ENCODE measurements around the gene DLL4.

Gene DLL4

DNA sequence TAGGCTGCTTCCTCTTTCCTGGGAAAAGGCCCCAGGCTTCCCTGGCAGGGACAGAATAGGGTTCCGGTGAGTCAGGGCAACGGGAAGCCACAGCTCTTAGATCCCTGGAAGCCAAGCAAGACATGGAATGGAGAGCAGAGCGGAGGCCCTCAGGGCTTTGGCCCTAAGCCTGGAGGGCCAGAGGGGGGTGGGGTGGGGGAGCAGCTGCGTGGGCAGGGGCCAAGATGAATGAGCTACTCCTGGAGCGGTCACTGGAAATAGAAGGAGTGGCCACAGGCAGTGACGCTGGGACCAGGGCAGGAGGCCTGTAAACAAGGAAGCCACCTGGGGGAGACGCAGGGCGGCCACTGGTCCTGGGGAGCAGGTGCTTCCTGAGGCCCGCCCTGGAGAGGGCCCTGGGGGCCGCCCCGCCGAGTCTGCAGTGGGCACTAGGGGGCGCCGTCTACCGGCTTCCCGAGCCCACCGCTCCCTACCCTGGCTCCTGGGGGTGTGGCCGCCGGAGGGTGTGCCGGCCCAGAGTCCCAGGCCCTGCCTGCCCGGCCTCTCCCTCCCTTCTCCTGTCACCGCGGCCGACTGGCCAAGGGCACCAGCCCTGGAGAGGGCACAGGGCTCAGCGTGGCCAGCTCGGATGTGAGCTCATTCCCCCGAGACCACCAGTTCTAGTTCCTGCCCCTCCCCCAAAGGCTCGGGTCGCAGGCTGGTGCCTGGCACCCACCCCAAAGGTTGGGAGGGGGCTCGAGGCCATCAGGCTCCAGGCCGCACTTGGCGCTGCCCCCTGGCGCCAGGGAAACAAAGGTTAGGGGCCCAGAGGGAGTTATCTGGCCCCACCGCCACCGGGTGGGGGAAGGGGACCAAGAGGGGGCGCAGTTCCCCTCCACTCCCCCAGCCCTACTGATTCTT is 22.8 kb upstream of the DLL4 start:
- no peak for DNase-seq (ENCODE audit: low read depth, low spot score)

DNA sequence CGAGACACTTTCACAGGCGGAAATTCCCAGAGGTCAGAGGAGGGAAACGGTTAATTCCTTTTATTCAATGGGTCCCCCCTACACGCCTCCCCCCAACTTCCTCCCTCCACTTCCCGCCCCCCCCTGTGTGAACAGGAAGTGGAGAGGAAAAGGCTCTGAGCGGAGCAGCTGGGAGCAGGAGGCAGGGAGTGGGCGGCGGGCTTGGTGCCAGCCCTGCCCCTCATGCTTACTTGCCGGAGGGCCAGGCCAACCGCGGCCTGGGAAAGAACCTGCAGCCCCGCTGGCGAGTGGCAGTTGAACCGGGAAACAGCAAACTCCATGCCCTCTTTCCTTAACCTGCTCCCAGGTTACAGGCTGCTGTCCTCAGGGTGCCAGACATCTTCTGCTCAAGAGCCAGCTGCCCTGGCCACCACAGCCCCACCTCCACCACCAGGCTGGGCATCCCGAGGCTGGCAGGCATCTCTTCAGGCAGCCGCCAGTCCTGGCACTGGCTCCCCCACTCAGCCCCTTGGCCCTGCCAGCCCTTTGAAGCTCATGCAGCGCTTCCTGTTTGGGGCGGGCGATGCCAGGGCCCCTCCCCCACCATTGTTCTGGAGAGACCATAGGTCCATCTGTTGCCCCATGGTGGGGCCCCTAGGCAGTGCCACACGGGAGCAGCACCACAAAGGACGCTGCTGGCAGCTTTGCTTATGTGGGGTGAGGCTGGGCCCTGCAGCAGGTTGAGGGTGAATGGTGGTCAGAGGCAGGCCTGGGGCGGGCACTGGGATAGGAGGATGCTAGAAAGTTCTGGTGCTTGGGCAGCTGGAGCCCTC is 21.9 kb upstream of the DLL4 start:
- DNase-seq (ENCODE audit: low read depth, low spot score) = no peak

DNA sequence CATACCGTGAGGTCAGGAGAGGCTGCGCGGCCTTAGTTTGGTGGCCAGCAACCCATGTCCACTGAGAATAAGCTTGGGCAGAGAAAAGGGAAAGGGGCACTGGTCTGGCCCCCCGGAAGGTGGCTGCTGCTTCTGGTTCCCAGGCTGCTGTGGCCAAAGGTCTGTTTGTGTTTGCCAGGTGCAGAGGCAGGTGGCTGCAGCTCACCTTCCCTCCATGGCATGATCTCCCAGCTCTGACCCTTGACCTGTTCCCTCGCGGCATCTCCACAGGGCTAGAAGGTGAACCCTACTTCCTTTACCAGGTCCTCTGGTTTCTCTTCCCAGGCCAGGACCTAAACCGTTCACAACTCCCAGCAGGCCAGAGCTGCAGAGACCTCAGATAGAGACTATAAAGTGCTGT is 21.0 kb upstream of the DLL4 start:
- no peak for DNase-seq (ENCODE audit: low read depth, low spot score)

DNA sequence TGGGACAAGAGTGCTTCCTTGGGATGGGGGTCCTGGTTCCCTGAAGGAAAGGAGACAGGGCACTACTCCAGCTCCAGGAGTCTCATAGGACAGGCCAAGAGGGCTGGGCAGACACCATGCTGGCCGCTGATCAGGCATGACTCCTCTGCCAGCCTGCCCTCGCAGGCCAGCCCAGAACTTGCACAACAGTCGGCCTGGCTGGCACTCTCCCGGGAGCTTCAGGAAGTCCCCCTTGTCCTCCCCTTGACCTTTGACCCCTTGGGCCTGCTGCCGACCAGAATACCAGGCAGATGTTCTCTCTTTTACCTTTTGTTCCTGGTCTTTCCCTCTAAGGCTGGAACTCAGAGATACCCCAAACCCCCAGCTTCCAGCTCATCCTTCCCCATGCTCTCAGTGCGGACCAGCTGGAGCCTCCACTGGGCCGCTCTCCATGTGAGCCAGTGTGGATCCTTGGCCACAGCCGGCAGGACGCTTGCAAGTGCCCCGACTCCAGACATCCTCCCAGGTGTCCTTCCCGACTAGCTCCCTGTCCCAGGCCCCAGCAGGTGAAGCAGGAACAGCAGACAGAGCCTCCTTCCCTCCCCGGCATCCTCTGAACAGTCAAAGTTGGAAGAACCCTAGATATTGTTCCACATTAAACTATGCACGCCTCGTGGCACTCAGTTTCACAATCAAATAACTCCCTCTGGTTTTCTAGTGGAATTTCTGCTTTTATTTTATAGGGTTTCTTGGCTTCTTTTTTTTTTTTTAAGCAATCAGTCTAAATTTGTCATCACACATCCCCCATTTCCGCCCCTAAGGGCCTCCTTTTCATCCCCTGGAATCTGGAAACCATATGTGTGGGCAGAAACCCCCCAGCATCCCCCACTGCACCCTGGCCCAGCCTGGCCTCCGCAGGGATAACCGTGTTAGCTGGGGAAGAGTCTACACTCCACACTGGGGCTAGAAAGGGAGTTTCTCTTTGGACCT is 19.2 kb upstream of the DLL4 start:
- DNase-seq (ENCODE audit: low read depth, low spot score) = no peak

DNA sequence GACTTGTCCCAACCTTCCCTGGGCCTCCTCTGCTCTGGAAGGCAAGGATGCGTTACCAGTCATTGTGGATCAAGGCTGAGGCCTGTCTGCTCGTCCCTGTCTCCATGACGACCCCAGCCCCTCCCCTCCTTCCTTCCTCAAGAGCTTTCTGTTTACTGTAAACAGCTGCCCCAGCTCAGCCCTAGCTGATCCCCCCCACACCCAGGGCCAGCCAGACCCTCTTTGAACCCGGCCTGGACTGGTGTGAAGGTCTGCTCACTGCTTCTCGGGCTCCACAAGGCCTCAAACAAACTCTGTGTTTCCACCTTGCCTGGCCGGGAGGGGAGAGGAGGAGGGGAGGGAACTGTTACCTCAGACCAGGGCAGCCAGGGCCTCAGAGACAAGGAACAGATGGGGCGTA is 18.0 kb upstream of the DLL4 start:
- DNase-seq (ENCODE audit: low read depth, low spot score) = no peak

DNA sequence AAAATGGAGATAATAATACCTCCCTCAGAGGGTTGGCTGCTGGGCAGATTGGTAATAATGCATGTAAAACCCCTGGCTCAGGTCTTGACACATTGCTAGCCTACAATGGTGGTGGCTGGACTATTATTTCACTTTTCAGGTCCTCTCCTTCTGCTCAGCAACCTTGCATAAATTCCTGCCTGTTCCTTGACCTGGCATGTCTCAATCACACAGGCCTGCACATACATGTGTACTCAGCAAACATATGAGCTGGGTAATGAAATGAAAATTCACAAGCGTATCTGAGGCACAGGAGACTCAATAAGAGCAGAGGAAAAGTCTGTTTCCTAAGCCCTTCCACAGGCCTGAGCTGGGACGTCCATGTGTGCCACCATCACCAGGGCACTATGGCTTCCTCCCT is 17.4 kb upstream of the DLL4 start:
- no peak for DNase-seq (ENCODE audit: low read depth, low spot score)

DNA sequence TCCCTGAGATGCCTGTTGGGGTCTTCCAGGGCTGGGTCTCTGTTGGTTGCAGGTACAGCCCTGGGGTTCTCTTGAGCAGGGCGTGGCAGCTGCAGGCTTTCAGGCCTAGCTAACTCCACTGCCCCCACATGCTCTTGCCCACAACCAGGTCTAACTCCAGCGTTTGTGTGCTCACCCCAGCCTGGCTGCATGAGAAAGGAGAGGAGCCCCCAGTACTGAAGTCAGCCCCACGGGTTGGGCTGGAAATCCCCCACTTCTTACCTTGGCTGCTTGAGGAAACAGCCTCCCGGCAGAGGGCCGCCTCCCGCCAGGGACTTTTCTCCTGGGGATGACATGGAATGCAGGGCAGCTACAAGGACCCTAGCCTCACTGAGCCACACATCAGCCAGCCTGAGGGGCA is 16.7 kb upstream of the DLL4 start:
- DNase-seq (ENCODE audit: low read depth, low spot score) = no peak

DNA sequence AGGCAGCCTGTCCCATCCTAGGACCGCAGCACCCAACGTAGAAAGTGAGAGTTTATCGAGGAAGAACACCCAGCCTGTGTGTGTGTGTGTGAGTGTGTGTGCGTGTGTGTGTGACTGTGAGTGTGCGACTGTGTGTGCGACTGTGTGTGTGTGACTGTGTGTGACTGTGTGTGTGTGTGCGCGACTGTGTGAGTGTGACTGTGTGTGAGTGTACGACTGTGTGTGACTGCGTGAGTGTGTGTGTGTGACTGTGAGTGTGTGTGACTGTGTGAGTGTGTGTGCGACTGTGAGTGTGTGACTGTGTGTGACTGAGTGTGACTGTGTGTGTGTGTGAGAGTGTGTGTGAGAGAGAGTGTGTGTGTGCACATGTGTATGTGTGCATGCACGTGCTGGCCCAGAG is 15.1 kb upstream of the DLL4 start:
- no peak for DNase-seq (ENCODE audit: low read depth, low spot score)

DNA sequence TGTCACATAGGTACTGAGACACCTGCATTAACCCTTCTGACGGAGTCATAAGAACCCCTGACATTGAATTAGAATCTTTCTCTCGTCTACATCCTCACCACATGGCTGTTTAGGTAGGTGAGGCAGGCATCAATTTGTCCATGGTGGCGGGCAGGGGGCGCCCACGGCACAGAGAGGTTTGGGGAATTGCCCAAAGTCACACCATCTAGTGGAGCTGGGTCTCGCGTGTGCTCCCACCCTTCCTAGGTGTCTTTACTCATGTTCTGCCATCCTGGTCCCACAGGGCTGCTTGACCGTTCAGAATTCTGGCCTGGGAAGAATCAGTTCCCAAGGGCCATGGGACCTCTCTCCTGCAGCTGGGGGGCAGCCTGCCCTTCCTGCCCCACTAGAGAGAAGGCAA is 14.7 kb upstream of the DLL4 start:
- DNase-seq (ENCODE audit: low read depth, low spot score) = no peak

DNA sequence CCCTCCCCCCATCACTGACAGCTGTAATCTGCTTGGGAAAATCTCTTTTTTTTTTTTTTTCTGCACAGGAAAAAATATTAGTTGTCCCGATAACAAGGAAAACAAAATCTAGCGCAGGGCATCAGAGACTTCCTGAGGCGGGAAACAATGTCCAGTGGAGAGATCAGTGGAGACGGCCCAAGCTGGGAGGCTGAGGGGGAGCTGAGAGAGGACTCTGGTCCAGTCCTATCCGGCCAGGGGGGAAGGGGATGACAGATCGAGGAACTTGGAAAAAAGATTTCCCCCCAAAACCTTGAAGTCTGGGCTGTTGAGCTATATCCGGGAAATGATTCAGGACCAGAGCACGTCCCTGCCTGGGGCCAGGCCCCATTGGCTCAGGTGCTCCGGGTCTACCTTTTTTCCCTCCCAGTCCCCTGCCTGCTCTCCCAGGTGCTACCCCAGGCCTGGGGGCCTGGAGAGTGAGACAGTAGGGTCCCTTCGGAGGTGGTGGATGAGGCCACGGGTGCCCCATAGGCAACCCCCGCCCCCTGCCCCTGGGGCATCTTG is 14.0 kb upstream of the DLL4 start:
- no peak for DNase-seq (ENCODE audit: low read depth, low spot score)

DNA sequence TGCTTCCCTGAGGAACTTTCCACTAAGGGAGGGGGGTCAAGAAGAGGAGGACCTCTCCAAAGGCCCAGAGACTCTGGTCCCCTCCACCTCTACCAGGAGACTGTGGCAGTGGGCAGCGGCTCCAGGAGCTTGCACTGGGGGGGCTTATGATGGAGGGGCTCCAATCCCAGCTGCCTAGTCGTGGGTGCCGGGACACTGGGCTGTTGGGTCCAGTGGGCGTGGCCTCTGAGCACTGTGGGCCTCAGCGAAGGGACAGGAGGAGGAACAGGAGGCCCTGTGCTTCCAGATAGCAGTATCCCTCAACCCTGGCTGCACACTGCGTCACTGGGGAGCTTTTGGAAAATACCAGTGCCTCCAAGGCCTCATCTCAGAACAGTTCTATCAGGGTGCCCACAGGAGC is 13.5 kb upstream of the DLL4 start:
- no peak for DNase-seq (ENCODE audit: low read depth, low spot score)

DNA sequence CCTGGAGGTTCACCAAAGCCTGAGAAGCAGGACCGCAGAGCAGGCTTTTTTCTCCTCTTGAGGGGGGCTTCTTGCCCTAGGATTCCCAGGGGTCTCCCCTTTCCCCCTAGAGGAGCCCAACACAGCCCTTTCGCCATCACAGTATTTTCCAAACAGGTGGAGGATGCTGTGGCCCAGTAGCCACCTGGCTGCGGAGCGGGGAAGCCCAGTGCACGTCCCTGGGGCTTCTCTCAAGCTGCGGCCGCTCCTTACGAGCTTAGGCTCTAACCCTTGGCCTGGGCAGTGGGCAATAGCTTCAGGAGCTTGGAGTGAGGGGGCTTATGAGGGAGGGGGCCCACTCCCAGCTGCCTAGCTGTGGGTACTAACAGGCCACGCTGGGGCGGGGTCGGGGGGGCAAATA is 11.6 kb upstream of the DLL4 start:
- no peak for DNase-seq (ENCODE audit: low read depth, low spot score)

DNA sequence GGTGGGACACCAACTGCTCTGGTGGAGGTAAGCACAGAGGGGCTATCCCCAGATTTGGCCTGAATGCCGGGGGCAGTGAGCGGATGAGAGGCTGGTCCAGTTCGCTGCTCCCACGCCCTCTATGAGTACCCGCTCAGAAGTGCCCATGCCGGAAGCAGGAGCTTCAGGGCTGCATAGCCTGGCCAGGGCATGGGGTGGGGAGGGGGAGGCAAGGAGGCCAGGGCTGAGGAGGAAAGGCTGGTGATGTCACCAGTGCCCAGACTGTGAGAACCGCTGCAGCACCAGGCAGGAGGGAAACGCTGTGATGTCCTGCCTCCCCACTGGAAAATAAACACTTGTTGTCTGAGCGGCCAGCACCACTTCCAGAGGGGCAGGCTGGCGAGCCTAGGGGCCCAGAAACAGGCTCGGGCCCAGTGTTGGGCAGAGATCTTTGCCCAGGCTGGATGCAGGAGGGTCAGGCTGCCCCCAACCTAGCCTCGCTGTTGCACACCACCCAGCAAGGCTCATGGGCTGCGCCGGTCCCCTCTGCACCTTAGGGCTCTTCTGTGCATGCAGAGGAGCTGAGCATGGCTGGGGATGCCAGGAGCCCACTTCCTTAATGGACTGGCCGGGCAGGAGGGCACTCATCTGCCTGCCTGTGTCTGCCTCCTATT is 10.9 kb upstream of the DLL4 start:
- no peak for DNase-seq (ENCODE audit: low read depth, low spot score)

DNA sequence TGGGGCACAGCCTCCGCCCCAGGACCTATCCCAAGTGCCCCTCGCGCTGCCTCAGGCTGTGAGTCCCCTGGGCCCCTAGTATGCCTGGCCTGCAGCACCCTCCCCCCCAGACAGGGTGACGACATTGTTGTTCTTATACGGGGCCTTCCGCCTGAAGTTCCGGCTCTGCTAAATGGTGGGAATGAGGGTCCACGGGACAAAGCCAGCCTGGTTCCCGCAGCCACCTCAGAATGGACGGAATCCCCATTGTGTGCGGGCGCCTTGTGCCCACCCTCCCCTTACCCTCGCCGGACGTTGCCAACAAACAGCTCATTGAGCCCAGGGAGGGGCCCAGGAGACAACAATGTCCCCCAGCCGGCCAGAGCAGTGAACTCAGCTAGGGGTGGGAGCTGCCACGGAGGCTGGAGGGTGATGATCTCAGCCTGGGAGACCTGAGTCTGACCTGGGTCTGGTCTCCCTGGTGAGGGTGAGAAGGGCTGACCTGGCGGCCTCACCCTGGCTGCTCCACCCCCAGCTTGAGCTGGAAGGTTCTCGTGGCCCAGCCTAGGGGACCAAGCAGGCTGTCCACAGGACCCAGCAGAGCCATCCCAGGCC is 10.2 kb upstream of the DLL4 start:
- DNase-seq (ENCODE audit: low read depth, low spot score) = no peak

DNA sequence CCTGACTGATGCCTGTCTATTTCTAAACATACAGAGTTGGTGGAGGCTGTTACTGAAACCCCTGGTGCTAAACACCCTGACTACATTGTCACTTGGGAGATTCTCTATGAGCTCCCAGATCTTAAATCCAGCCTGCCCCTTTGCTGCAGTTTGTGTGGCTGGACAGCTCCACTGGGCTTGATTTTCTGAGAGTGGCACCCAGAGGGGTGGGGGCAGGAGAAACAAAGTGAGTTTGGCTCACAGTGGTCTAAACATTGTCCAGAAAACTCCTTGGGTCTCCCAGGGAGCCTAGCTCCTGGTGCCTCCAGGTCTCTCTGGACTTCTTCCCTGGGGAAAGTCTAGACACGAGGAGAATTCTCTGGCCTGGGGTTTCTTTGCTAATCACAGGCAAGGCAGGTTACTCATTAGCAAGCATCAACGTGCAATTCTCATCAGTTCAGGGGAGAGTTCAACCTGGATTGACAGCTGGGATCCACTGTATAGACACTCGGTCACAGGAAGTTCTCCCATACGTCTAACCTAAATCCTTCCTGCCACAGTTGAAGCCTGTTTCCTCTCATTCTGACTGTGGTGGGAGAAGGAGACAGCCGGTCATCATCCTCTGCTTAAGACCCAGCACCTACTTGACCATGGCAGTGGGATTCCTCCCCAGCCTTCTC is 7.1 kb upstream of the DLL4 start:
- no peak for DNase-seq (ENCODE audit: low read depth, low spot score)

DNA sequence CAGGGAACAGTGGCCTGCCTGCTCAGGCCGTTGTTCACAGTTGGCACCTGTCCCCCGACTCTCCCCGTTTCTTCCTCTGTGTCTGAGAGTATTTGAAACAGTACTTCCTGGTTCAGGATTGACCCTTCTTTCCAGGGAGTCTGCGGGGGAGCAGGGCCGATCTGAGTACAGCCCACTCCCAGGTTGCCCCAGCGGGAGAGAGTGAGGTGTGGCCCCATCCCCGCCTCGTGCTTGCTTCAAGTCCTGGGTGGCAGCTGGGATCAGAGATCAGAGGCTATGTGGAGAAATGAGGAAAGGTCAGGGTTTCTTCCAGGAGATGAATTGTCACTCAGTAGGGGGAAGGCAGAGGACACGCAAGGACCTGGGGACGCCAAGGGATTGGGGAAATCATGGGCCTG is 6.5 kb upstream of the DLL4 start:
- DNase-seq (ENCODE audit: low read depth, low spot score) = no peak

DNA sequence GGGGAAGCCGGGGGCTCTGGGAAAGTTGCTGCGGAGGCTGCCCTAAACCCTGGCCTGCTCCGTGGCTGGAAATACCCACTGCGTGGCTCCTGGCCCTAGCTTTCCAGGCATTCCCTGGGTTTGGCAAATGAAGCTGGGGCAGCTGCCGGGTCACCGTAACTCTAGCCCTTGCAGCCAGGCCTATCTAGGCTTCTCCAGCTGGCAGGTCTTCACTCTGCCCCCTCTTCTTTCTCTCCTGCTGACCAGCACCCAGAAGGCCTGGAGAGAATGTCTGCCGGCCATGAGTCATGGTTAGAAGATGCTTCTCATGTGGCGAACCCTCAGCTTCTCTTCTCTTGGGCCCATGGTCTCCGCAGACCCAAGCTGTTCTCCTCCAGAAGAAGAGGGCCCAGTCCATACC is 5.6 kb upstream of the DLL4 start:
- no peak for DNase-seq (ENCODE audit: low read depth, low spot score)

DNA sequence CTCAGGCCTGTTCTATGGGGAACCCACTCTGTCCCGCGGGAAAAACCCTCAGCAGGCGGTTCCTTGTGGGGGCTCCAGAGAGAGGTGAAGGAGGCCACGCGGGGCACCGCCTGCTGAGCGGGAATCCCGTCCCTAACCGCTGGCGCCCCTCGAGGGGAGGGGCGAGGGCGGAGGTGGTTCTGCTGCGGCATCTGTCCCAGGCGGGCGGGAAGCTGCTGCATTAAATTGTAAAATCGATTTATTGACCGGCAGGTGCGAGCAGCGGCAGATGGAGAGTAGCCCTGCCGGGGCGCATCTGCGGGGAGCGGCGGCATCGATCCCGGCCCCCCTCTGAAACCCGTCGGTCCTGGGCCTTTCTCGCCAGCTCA is 3.7 kb upstream of the DLL4 start:
- DNase-seq (ENCODE audit: low read depth, low spot score) = no peak

DNA sequence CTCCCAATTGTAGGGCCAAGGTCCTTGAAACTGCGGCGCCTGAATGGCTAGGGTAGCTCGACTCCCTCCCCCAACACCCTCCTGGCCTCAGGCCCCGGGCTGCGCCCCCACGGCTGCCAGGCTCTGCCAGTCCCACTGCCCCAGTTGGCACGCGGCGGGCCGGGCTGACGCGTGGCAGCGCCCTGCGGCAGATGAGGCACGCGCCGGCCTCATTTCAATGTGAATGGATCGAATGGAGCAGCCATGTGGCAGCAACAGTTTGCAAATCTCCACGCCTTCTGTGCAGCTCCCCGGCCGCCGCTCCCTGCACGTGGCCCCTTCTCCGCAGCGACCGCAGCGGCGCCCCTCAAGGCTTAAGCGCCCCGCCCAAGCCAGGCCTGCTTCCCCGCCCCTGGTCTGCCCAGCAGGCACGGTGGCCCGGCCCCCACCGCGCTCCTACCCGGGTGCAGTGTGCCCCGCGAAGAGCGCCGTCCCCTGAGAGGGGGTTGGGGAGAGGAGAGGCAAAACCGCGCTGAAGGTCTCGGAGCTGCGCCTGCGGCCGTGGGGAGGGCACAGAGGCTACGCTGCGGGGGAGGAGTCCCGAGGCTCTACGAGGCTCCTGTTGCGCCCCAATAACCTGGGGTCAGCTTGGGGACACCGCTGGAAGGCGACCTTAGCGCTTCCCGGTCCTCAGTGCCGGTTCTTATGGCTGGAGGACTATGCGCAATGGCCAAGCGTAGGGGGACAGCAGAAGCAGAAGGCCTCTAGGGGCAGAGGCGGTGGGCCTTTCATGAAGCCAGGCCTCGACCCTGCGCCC is 3.1 kb upstream of the DLL4 start:
- DNase-seq (ENCODE audit: low read depth, low spot score) = no peak
